GM12874 (cell line): ENCODE data around the gene SMIM41.

Source experiments
- TF ChIP-seq, protein P1 (sequence below): IDR thresholded peaks from 2 replicates; pipeline ENCODE4 v1.5.1; 2011; ENCODE audit warnings: low read depth, mild to moderate bottlenecking, control low read depth, low read length, moderate library complexity; ENCODE audit not compliant: insufficient read depth

SMIM41 gene

DNA sequence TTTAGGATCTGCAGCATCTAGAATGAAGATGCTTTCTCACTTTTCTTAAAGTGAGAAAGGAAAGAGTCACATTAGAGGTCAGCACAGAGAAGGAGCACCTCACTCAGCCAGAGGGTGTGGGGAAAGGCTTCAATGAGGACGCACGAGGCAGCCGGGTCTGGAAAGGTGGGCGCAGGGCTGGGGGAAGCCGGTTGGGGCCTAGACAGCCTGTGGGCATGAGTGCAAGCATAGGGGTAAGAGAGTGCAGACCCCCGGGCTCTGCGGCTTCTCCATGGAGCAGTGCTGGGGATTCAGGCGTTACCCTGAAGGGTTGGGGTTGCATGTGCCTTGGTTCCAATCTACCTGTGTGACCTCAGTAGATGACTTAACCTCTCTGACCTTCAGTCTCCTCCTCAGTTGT is 62.4 kb downstream of the SMIM41 start:
- TF ChIP-seq, protein P1, sequence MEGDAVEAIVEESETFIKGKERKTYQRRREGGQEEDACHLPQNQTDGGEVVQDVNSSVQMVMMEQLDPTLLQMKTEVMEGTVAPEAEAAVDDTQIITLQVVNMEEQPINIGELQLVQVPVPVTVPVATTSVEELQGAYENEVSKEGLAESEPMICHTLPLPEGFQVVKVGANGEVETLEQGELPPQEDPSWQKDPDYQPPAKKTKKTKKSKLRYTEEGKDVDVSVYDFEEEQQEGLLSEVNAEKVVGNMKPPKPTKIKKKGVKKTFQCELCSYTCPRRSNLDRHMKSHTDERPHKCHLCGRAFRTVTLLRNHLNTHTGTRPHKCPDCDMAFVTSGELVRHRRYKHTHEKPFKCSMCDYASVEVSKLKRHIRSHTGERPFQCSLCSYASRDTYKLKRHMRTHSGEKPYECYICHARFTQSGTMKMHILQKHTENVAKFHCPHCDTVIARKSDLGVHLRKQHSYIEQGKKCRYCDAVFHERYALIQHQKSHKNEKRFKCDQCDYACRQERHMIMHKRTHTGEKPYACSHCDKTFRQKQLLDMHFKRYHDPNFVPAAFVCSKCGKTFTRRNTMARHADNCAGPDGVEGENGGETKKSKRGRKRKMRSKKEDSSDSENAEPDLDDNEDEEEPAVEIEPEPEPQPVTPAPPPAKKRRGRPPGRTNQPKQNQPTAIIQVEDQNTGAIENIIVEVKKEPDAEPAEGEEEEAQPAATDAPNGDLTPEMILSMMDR: no peak

DNA sequence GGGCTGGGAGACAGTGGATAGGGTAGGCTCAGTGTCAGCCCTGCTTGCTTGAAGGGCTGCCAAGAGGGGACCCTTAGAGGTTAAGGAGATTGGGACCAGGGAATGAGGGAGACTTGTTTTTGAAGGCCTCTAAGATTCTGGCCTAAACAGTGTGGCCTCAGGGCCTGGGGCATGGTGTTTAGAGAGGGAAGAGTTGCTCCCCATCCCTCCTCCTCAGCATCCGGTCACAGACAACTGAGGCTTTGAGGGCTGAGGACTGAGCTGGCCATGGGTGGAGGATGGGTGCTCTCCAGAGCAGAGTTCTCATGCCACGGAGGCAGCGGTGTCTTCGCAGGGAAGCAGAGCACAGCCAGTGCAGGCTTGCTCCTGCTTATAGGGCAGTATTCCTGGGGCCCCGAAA is 62.9 kb downstream of the SMIM41 start:
- TF ChIP-seq, protein P1: no peak

DNA sequence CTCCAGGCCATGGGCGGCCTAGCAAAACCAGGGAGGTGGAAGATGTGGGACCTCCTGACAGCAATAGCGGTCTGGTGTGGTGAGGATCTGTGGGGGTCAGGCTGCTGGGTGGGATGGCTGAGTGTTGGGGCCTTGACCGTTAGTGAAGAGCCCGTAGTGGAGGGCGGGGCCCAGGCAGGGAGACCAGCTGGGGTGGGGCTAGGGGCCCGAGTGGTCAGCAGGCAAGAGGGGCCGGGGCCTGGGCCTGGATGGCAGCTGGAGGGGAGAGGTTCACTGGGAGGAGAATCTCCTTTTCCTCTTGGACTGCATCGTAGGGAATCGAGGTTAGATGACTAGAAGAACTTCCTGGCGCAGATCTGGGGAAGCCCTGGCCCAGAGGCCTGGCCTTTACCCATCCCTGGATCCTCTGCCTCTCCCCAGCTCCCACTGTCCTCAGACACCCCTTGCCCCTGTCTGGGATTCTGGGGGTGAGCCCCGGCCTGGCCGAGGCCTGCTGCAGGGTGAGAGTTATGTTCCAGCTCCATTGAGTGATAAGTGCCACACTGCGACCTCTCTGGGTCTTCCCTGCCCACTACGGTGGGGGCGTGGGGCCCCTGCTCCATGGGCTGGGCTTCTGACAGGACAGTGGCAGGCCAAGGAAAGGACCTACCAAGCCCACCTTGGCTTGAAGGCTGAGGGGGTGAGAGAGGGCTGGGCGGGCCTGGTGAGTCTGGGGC is 65.2 kb downstream of the SMIM41 start:
- TF ChIP-seq, protein P1: no peak

DNA sequence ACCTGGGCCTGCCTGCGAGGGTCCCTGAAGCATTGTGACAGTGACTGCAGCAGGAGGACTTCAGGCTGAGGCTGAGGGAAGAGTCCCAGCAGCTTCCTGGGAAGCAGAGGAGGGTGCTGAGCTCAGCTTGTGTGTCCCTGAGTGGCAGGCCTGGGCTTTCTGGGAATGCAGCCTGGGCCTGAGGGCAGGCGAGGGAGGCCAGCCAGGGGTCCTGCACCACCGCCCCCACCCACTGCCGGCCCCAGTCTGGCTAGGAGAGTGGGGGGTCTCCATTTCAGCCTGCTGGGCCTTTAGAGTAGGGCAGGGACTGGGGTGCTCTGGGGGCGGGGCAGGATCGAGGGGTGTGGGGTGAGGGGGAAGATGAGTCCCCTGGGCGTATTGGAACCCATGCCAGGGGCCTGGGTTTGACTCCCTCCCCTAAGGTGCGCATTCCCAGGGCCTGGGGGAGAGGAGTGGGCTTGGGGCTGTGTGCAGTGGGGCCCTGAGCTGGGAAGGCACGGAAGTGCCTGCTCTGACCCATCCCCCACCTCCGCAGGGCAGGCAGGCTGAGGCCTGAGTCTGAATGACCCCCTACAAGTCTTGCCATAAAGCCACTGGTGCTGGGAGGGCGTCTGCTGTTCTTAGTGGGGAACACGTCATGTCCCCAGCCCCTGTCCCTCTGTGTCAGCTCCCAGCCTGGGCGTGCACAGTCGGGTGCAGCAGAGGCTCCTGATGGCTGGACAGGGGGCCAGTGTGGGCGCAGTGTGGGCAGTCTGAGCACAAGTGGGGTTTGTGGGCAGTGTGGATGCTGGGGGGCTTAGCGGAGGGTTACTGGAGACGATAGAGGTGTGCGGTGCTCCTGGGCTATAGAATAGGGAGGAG is 66.0 kb downstream of the SMIM41 start:
- TF ChIP-seq, protein P1: no peak

DNA sequence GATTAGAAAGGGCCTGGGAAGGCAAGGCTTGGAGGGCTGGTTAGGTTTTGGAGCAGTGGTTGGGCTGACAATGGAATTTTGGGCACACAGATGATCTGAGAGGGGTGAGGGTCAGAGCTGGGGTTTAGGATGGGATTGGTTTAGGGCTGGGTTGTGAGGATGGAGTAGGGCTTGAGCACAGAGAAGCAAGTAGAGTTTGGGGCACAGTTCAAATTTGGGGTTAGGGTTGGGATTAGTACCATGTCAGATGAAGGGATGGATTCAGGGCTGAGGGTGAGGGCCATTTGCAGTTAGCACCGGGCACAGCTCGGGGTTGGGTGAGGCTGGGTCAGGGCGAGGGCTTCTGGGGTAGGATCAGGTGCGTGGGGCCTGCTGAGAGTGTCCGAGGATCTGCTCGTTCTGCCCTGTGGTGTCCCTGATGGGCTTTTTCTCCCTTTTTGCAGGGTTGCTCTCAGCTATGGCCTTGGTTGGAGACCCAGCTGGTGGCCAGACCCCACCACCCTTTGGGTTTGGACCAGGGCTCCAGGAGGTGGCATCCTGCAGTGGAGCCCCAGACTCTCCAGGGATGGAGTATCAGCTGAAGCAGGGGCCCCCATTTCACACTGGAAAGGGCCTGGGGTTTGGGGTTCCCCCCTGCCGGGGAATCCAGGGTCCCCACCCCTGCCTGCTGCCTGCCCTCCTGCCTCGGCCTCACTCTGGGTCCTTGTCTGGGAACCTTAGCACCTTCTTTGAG is 66.8 kb downstream of the SMIM41 start:
- TF ChIP-seq, protein P1: no peak

DNA sequence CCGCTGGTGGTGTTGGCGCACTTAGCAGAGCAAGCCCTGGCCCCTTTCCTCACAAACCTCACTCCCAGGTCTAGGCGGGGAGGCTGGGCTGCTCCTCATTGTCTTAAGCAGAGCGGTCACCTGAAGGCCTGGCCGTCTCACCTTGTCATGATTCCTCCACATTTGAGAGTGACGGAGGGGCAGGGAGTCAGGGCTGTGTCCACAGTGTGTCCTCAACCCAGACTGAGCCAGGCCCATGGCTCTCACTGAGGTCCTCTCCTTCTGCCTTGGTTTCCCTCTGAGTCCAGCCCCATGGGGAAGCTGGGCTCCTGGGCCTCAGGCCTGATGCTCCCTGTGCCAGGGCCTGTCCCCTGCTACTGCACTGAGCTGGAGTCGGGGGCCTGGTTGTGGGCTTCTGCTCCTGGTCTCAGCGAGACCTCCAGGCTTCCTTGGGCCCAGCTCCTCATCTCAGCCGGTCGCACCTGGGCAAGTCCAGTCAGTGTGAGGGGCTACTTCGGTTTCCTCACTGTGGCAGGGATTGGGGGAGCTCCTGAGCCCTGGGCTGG is 67.4 kb downstream of the SMIM41 start:
- TF ChIP-seq, protein P1: no peak
